HepG2 (cell line): ENCODE measurements around the gene TMEM165. TPM values are rescaled to one million over a fixed set of nuclear protein-coding genes. Genes with fewer than 3 reads are reported as not detected.

Experiments
- DR1 ChIP-seq: sonication (generic); formaldehyde crosslinking; IDR thresholded peaks from 2 replicates; pipeline ENCODE4 v1.8.0; 2021; ENCODE audit warnings: mild to moderate bottlenecking, missing genetic modification reagents, inconsistent platforms
- HNRNPLL ChIP-seq: fragments of 200-400 bp; formaldehyde crosslinking; IDR thresholded peaks from 2 replicates; pipeline ENCODE4 v1.6.1; 2017; ENCODE audit warnings: mild to moderate bottlenecking, low read depth, low read length; ENCODE audit not compliant: poor library complexity, severe bottlenecking
- KDM4B ChIP-seq: sonication (generic); formaldehyde crosslinking; IDR thresholded peaks from 2 replicates; pipeline ENCODE4 v1.4.0; 2020; ENCODE audit warnings: missing genetic modification reagents
- NCOR1 ChIP-seq: fragments of 200-600 bp; sonication (generic); IDR thresholded peaks from 2 replicates; pipeline ENCODE4 v1.7.0; 2017; ENCODE audit warnings: antibody characterized with exemption, low read length, borderline replicate concordance
- NFYB ChIP-seq: sonication (generic); formaldehyde crosslinking; IDR thresholded peaks from 2 replicates; pipeline ENCODE4 v1.4.0; 2020; ENCODE audit warnings: missing genetic modification reagents
- PCBP2 ChIP-seq: fragments of 200-400 bp; formaldehyde crosslinking; optimal IDR thresholded peaks from 2 replicates; pipeline ENCODE3; 2018; ENCODE audit warnings: low read length, low read depth; ENCODE audit not compliant: poor library complexity, severe bottlenecking
- TRIM24 ChIP-seq: sonication (generic); formaldehyde crosslinking; IDR thresholded peaks from 2 replicates; pipeline ENCODE4 v1.8.0; 2022; ENCODE audit warnings: mild to moderate bottlenecking, missing genetic modification reagents
- ZFP36 ChIP-seq: fragments of 150-350 bp; IDR thresholded peaks from 2 replicates; pipeline ENCODE4 v1.6.1; 2018; ENCODE audit warnings: borderline replicate concordance, low read length, low read depth; ENCODE audit not compliant: partially characterized antibody
- ZNF124 ChIP-seq: sonication (generic); formaldehyde crosslinking; IDR thresholded peaks from 2 replicates; pipeline ENCODE4 v1.4.0; 2020; ENCODE audit warnings: missing genetic modification reagents
- ZNF224 ChIP-seq: sonication (generic); formaldehyde crosslinking; IDR thresholded peaks from 2 replicates; pipeline ENCODE4 v1.5.0; 2020; ENCODE audit warnings: mild to moderate bottlenecking, missing genetic modification reagents
- ZNF282 ChIP-seq: fragments of 450-650 bp; IDR thresholded peaks from 2 replicates; pipeline ENCODE4 v1.6.1; 2018; ENCODE audit not compliant: partially characterized antibody
- ZNF547 ChIP-seq: sonication (generic); formaldehyde crosslinking; IDR thresholded peaks from 2 replicates; pipeline ENCODE4 v1.5.1; 2020; ENCODE audit warnings: mild to moderate bottlenecking, missing genetic modification reagents
- ZNF670 ChIP-seq: sonication (generic); formaldehyde crosslinking; IDR thresholded peaks from 2 replicates; pipeline ENCODE4 v1.8.0; 2022; ENCODE audit warnings: mild to moderate bottlenecking, missing genetic modification reagents, borderline replicate concordance
- ZNF746 ChIP-seq: sonication (generic); formaldehyde crosslinking; IDR thresholded peaks from 2 replicates; pipeline ENCODE4 v1.8.0; 2022; ENCODE audit warnings: mild to moderate bottlenecking, missing genetic modification reagents
- polyA plus RNA-seq, 8 experiments: library from polyadenylated mRNA; depleted of rRNA in 3 of 8; stranded (reverse) in 7 of 8; unstranded in 1 of 8; fragments of >200 nt; fragmentation: Illumina TruSeq in 4 of 8; extraction: Trizol in 4 of 8; gene quantifications; 2 replicates each; pipeline versions ENCODE4 v1.2.1 to v1.2.3, GENCODE V29; 2011 to 2016; ENCODE audit warnings: low read depth in 4 of 8, missing spikeins in 1 of 8, mixed read lengths in 1 of 8; ENCODE audit not compliant: insufficient read depth in 1 of 8
- total RNA-seq, 5 experiments: library from RNA; depleted of rRNA; stranded (reverse); fragments of >200 nt; fragmentation: Illumina TruSeq; extraction: Trizol; gene quantifications; 2 replicates each; pipeline ENCODE4 v1.2.3, GENCODE V29; 2016; ENCODE audit warnings: low read depth in 1 of 5
- TF ChIP-seq, protein P1 (sequence below): sonication (generic); formaldehyde crosslinking; IDR thresholded peaks from 2 replicates; pipeline ENCODE4 v1.8.1; 2023; ENCODE audit warnings: missing genetic modification reagents, inconsistent platforms, borderline replicate concordance
- TF ChIP-seq, protein P2 (sequence below): IDR thresholded peaks from 2 replicates; pipeline ENCODE4 v1.6.1; 2016; ENCODE audit warnings: mild to moderate bottlenecking, missing biosample characterization, missing genetic modification reagents
- TF ChIP-seq, protein P3 (sequence below): conservative IDR thresholded peaks from 2 replicates; pipeline ENCODE4 v1.6.1; 2018; ENCODE audit warnings: missing genetic modification reagents
- TF ChIP-seq, protein P4 (sequence below): sonication (generic); formaldehyde crosslinking; IDR thresholded peaks from 2 replicates; pipeline ENCODE4 v1.4.0; 2020; ENCODE audit warnings: missing genetic modification reagents, mild to moderate bottlenecking, borderline replicate concordance
- TF ChIP-seq, protein P5 (sequence below): IDR thresholded peaks from 2 replicates; pipeline ENCODE4 v1.6.1; 2012; ENCODE audit warnings: low read depth, low read length, improper control_type of control experiment
- TF ChIP-seq, protein P6 (sequence below): sonication (generic); formaldehyde crosslinking; IDR thresholded peaks from 2 replicates; pipeline ENCODE4 v1.4.0; 2020; ENCODE audit warnings: missing genetic modification reagents, low read depth, mild to moderate bottlenecking, borderline replicate concordance

The TMEM165 gene
- total and polyA plus RNA-seq, 2 of the 13 experiments (the other 11 are each of a cell fraction or from before 2014, with no cell fraction given), result 54.6 to 103 TPM

DNA sequence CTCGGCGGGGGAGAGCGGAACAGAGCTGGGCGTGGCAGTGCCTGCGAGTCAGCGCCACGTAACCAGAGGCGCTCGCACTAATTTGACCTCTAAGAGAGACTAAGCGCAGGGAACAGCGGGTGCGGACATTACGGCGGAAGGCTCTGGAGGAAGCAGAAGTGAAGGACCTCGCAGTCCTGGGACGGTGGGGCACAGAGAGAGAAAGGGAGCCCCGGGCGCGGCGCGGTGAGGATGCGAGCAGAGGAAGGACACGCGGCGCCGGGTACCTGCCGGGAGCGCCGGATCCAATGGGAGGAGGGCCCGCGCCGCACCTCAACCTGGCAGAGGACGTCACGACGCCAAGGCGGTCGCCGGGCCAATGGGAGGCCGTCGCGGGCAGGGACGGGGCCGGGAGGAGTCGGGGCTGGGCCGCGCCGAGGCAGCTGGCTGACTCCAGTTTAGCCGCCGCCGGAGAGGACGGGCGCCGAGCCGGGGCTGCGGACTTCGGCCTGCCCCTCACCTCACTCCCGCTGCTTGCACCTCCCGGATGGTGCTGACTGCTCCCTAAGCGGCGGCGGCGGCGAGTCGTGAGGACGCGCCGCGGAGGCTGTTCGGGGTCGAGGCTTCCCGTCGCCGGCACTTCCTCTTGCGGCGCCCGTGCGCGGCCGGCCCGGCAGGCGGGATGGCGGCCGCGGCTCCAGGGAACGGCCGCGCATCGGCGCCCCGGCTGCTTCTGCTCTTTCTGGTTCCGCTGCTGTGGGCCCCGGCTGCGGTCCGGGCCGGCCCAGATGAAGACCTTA lies at the start of gene TMEM165 (continued):
- peak; percentile 56 for TF ChIP-seq HNRNPLL
- no peak; the same call in 1 of the 2 replicates for TF ChIP-seq ZNF670 (CRISPR knock-in tag)
- TF ChIP-seq ZNF746, result peak; percentile 64; the same call in 1 of the 2 replicates
- TF ChIP-seq, protein P1, sequence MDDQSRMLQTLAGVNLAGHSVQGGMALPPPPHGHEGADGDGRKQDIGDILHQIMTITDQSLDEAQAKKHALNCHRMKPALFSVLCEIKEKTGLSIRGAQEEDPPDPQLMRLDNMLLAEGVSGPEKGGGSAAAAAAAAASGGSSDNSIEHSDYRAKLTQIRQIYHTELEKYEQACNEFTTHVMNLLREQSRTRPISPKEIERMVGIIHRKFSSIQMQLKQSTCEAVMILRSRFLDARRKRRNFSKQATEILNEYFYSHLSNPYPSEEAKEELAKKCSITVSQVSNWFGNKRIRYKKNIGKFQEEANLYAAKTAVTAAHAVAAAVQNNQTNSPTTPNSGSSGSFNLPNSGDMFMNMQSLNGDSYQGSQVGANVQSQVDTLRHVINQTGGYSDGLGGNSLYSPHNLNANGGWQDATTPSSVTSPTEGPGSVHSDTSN (CRISPR knock-in tag), result no peak
- no peak for TF ChIP-seq KDM4B (CRISPR knock-in tag)
- peak; percentile 91 for TF ChIP-seq DR1 (CRISPR knock-in tag)
- peak; percentile 89 for TF ChIP-seq NFYB
- TF ChIP-seq, protein P2, sequence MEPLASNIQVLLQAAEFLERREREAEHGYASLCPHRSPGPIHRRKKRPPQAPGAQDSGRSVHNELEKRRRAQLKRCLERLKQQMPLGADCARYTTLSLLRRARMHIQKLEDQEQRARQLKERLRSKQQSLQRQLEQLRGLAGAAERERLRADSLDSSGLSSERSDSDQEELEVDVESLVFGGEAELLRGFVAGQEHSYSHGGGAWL (CRISPR knock-in tag), result peak; percentile 74; the same call in 1 of the 2 replicates
- TF ChIP-seq, protein P3, sequence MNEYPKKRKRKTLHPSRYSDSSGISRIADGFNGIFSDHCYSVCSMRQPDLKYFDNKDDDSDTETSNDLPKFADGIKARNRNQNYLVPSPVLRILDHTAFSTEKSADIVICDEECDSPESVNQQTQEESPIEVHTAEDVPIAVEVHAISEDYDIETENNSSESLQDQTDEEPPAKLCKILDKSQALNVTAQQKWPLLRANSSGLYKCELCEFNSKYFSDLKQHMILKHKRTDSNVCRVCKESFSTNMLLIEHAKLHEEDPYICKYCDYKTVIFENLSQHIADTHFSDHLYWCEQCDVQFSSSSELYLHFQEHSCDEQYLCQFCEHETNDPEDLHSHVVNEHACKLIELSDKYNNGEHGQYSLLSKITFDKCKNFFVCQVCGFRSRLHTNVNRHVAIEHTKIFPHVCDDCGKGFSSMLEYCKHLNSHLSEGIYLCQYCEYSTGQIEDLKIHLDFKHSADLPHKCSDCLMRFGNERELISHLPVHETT (CRISPR knock-in tag), result no peak; the same call in 1 of the 2 replicates
- TF ChIP-seq ZNF547 (CRISPR knock-in tag), result peak; percentile 84; the same call in 1 of the 2 replicates
- TF ChIP-seq, protein P4, sequence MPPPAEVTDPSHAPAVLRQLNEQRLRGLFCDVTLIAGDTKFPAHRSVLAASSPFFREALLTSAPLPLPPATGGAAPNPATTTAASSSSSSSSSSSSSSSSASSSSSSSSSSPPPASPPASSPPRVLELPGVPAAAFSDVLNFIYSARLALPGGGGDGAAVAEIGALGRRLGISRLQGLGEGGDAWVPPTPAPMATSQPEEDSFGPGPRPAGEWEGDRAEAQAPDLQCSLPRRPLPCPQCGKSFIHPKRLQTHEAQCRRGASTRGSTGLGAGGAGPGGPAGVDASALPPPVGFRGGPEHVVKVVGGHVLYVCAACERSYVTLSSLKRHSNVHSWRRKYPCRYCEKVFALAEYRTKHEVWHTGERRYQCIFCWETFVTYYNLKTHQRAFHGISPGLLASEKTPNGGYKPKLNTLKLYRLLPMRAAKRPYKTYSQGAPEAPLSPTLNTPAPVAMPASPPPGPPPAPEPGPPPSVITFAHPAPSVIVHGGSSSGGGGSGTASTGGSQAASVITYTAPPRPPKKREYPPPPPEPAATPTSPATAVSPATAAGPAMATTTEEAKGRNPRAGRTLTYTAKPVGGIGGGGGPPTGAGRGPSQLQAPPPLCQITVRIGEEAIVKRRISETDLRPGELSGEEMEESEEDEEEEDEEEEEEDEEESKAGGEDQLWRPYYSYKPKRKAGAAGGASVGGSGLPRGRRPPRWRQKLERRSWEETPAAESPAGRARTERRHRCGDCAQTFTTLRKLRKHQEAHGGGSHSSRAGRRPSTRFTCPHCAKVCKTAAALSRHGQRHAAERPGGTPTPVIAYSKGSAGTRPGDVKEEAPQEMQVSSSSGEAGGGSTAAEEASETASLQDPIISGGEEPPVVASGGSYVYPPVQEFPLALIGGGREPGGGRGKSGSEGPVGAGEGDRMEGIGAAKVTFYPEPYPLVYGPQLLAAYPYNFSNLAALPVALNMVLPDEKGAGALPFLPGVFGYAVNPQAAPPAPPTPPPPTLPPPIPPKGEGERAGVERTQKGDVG, result no peak; the same call in 1 of the 2 replicates
- TF ChIP-seq, protein P5, sequence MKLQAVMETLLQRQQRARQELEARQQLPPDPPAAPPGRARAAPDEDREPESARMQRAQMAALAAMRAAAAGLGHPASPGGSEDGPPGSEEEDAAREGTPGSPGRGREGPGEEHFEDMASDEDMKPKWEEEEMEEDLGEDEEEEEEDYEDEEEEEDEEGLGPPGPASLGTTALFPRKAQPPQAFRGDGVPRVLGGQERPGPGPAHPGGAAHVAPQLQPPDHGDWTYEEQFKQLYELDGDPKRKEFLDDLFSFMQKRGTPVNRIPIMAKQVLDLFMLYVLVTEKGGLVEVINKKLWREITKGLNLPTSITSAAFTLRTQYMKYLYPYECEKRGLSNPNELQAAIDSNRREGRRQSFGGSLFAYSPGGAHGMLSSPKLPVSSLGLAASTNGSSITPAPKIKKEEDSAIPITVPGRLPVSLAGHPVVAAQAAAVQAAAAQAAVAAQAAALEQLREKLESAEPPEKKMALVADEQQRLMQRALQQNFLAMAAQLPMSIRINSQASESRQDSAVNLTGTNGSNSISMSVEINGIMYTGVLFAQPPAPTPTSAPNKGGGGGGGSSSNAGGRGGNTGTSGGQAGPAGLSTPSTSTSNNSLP, result no peak
- no peak for TF ChIP-seq TRIM24 (CRISPR knock-in tag)
- peak; percentile 69; the same call in 1 of the 2 replicates for TF ChIP-seq ZNF224 (CRISPR knock-in tag)
- TF ChIP-seq ZNF282, result no peak
- no peak for TF ChIP-seq NCOR1
- TF ChIP-seq ZFP36, result no peak
- TF ChIP-seq, protein P6, sequence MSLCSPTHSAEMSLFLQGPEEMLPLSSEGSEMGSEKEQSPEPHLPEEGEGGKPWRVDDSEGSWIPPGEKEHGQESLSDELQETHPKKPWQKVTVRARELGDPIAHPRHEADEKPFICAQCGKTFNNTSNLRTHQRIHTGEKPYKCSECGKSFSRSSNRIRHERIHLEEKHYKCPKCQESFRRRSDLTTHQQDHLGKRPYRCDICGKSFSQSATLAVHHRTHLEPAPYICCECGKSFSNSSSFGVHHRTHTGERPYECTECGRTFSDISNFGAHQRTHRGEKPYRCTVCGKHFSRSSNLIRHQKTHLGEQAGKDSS, result peak; percentile 91
- peak; percentile 83; the same call in 1 of the 2 replicates for TF ChIP-seq ZNF124
- no peak for TF ChIP-seq PCBP2
